HG03520 (cell line): ENCODE data around the gene TTC5.
"Not testable (repeated sequence)": the region's sequence is repeated elsewhere in the genome, so short reads cannot be mapped to it uniquely, and the experiment has no call there.

Source experiments
- ATAC-seq: cut with Tn5 transposase; IDR thresholded peaks from one replicate; pipeline ENCODE4 v1.9.1; 2021; ENCODE audit warnings: mild to moderate bottlenecking, moderate library complexity; ENCODE audit not compliant: unreplicated experiment

TTC5 gene

DNA sequence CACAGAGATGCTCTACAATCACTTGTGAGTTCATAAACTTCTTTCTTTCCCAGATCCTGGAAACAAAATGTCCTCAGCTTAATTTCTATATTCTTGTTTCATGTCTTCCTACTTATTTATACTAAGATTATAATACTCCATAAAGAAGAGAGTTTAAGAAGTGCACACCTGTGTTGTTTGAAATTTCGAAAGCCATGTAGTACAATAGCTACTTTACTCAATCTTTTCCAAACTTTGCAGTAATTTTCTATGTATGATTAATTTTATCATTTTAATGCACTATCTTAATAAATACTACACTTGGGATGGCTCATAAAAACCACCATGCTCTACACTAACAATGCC lies 300 bp upstream of the TTC5 start:
- peak; percentile 17 for ATAC-seq

GRCh38 chr14:20302042-20302755 lies 3.6 kb downstream of the TTC5 start:
- ATAC-seq: no peak

GRCh38 chr14:20295067-20295466 lies 10.7 kb downstream of the TTC5 start:
- ATAC-seq: peak; percentile 70

DNA sequence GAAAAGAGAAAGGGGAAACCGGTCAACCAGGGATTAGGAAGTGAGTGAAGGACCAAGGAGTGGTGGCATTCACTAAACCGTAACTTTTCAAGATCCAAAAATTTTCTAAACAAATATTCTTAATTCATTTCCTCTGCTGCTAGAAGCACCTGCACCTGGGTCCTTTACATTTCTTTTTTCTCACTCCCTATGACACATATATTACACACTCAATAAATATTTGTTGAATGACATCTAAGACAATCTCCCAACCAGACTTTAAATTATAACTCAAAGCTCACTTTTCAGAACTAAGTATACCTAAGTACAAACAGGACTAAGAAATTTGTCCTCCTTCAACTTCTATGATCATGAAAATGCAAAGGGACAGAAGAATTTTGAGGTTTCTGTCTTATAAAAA lies 11.1 kb downstream of the TTC5 start:
- ATAC-seq: no peak

DNA sequence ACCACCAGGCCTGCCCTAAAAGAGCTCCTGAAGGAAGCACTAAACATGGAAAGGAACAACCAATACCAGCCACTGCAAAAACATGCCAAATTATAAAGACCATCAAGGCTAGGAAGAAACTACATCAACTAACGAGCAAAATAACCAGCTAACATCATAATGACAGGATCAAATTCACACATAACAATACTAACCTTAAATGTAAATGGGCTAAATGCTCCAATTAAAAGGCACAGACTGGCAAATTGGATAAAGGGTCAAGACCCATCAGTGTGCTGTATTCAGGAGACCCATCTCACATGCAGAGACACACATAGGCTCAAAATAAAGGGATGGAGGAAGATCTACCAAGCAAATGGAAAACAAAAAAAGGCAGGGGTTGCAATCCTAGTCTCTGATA lies 23.8 kb downstream of the TTC5 start:
- not testable (repeated sequence) for ATAC-seq

DNA sequence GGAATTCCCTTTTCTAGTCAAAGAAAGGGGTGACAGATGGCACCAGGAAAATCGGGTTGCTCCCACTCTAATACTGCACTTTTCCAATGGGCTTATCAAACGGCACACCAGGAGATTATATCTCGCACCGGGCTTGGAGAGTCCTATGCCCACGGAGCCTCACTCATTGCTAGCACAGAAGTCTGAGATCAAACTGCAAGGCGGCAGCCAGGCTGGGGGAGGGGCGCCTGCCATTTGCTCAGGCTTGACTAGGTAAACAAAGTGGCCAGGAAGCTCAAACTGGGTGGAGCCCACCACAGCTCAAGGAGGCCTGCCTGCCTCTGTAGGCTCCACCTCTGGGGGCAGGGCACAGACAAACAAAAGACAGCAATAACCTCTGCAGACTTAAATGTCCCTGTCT lies 25.5 kb downstream of the TTC5 start:
- ATAC-seq: not testable (repeated sequence)

DNA sequence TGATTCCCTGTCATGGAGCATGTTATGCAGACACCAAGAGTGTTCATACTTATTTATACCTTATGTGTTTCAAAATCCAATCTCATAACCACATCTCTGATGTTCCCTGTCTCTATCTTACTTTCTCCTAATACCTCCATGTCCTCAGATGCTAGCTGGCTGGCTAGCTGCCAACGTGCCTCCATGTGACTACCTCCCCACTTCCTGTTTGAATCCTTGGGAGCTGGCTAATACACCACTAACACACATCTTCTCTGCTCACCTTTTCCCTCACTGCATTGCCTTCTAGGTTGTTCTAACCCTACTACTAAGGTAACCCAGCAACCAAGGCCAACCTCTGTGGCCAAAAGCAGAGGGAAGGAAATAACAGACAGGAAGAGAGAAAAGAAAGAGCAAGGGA lies 27.3 kb downstream of the TTC5 start:
- ATAC-seq: no peak

DNA sequence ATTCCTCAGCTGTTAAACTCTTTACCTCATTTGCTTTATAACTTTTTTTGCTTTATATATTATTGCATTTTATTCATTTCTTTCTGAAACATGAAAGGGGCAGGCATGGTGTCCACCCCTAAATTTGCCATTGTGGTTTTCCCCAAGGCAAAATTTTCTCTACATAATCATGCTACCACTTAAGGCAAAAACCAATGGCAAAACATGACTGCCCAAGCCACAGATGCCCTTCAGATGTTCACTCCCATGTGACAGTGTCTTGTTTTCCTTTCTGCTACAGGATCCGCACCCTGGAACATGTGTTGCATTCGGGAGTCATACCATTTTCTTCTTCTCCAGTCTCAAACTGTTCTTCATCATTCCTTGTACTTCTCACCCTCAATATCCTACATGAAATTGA lies 28.3 kb downstream of the TTC5 start:
- no peak for ATAC-seq

- no peak for ATAC-seq
Measured at GRCh38 chr14:20274062-20274461, 31.7 kb downstream of the TTC5 start.

DNA sequence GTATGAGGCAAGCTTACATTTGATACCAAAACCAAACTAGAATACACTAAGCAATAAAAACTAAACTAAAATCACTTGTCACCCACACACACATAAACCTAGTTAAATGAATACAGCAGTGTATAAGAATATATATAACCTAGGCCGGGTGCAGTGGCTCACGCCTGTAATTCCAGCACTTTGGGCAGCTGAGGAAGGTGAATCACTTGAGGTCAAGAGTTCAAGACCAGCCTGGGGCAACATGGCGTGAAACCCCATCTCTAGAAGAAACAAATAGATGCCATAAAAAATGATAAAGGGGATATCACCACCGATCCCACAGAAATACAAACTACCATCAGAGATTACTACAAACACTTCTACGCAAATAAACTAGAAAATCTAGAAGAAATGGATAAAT lies 41.4 kb downstream of the TTC5 start:
- not testable (repeated sequence) for ATAC-seq

DNA sequence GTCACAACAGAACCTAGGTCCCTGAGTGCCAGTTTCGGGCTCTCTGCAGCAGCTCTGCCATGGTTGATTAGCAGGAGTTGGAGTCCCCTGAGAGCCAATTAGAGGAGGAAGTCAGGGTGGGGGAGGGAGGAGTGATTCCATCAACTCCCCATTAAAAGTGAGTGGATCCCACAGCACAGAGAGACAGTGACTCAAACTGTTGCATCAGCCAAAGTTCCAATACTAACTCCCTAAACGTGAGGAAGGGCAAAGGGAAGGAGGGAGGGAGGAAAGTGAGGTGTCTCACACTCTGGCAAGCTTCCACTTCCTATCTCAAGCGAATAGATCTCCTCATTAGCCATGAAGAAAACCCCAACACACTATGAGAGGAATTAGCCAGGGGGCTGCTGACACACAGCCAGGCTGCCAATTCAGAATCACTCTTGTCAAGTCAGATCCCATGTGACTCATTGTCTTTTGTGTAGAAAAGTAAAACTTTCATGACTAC lies 43.1 kb downstream of the TTC5 start:
- no peak for ATAC-seq

DNA sequence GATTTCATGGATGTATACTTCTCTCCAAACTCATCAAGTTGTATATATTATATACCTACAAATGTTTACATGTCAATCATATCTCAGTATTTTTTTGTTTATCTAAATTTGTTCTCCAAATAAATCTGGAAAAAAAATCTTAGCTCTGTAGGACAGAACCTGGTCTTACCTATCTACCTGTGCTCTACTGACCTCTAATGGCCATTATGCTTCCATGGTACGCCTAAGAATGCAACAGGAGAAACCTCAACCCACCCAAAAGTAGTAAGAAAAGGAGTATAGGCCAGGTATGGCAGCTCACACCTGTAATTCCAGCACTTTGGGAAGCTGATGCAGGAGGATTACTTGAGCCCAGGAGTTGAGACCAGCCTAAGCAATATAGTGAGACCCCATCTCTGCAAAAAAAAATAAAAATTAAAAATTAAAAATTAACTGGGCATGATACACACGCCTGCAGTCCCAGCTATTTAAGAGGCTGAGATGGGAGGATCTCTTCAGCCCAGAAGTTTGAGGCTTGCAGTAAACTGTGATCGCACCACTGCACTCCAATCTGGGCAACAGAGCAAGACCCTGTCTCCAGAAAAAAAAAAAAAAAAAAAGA lies 58.0 kb downstream of the TTC5 start:
- no peak for ATAC-seq
